Body of pancreas (tissue), 4 donors: Measurements from ENCODE around the gene SNAP91. TPM values are rescaled to one million over a fixed set of nuclear protein-coding genes. Genes with fewer than 3 reads are reported as not detected.
"Not testable (repeated sequence)": the region's sequence is repeated elsewhere in the genome, so short reads cannot be mapped to it uniquely, and the experiment has no call there.

Source experiments
- ATAC-seq: fragments of 150-250 bp; one replicate; pipeline ENCODE4 v1.9.1; 2016
- DNase-seq, 4 donors: peaks; one replicate each; pipeline ENCODE4 v3.0.0-alpha.2; 2019
- H3K27ac ChIP-seq, 4 donors: fragments of 200-600 bp; sonication (generic); 1 replicate in 3 of 4; 2 replicates in 1 of 4; pipeline versions ENCODE4 v1.5.1 to v1.6.1; 2016 to 2019; ENCODE audit warnings: mild to moderate bottlenecking in 1 of 4, mixed read lengths in 1 of 4, moderate library complexity in 1 of 4
- H3K27me3 ChIP-seq, 2 donors: fragments of 200-600 bp; sonication (generic); one replicate each; pipeline ENCODE4 v1.6.0; 2016; ENCODE audit warnings: mild to moderate bottlenecking in 1 of 2
- H3K36me3 ChIP-seq, 2 donors: fragments of 200-600 bp; sonication (generic); replicated peaks in 1 of 2; 2 replicates each; pipeline ENCODE4 v1.5.1; 2016; ENCODE audit warnings: low read depth in 2 of 2; ENCODE audit not compliant: insufficient read depth in 1 of 2
- H3K4me1 ChIP-seq: fragments of 200-600 bp; sonication (generic); one replicate; pipeline ENCODE4 v1.6.0; 2016
- H3K4me3 ChIP-seq, 2 donors: fragments of 200-600 bp; sonication (generic); 1 replicate in 1 of 2; 2 replicates in 1 of 2; pipeline ENCODE4 v1.5.1; 2016 to 2019
- H3K9me3 ChIP-seq, 3 donors: fragments of 200-600 bp; sonication (generic); 1 replicate in 2 of 3; 2 replicates in 1 of 3; pipeline ENCODE4 v1.5.1; 2016
- POLR2A ChIP-seq, 3 donors: fragments of 450-650 bp; IDR thresholded peaks; one replicate each; pipeline ENCODE4 v1.6.1; 2016; ENCODE audit warnings: antibody characterized with exemption in 3 of 3, mild to moderate bottlenecking in 2 of 3
- WGBS, 2 donors: methylation state at CpG; one replicate each; pipeline ENCODE4 v1.1.5; 2017; 5-methylcytosine and 5-hydroxymethylcytosine counted together
- intact Hi-C: fragments of 100-400 bp; cut with DNase I; formaldehyde crosslinking; loops from one replicate; pipeline ENCODE4 v1.15.1; 2023
- total RNA-seq, 2 donors: library from RNA; depleted of rRNA; stranded (reverse); fragments of >200 nt; gene quantifications; one replicate each; pipeline ENCODE4 v1.1.0, GENCODE V29; 2016
- TF ChIP-seq, protein P1 (sequence below), 7 experiments: fragments of 450-650 bp in 4 of 7; fragments of 200-600 bp in 3 of 7; sonication (generic) in 3 of 7; IDR thresholded peaks; one replicate each; pipeline ENCODE4 v1.5.1; 2016 to 2019; ENCODE audit warnings: antibody characterized with exemption in 7 of 7

The SNAP91 gene
- total RNA-seq, 2 donors from 2014 or later = 0.66 to 1.3 TPM

DNA sequence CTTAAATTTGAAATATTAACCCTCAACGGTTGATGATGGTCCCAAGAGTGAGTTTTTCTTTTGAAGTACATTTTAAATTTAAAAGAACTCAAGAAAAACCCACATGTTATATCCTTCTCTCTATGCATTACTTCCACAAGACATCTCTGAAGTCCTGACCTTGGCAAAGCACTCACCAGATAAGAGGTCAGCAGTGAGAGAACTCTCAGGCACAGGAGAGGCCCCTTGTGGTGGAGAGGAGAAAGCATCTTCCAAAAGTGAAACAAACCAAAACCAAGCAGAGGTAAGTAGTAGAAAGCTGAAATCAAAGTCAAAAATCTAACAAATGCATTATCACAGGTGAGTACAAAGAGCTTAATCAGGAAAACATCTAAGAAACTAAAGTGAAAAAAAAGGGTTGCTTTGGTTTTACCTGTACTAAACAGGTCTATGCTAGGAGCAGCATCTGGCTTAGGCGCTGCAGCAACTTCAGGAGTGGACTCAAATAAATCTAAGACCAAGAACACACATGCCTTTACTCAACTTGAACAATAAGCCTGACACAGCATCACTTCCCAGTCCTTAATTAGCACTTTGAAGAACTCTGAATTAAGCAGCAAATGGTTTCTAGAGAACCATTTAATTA, 116.0 kb downstream of the SNAP91 start:
- Histone ChIP-seq H3K27ac (no peak overlapping the region), H3K4me3 (no peak overlapping the region), H3K27me3 (no peaks in the 10 kb centered on the region), H3K36me3 (no peaks in the 10 kb centered on the region), H3K4me1 (no peaks in the 10 kb centered on the region), H3K9me3 (no peaks in the 10 kb centered on the region)
- DNase-seq = peak in 2 of 4 donors; percentile 16 to 22
- intact Hi-C loops = no loop called here
- peak; percentile 45 for ATAC-seq
- TF ChIP-seq, protein P1, sequence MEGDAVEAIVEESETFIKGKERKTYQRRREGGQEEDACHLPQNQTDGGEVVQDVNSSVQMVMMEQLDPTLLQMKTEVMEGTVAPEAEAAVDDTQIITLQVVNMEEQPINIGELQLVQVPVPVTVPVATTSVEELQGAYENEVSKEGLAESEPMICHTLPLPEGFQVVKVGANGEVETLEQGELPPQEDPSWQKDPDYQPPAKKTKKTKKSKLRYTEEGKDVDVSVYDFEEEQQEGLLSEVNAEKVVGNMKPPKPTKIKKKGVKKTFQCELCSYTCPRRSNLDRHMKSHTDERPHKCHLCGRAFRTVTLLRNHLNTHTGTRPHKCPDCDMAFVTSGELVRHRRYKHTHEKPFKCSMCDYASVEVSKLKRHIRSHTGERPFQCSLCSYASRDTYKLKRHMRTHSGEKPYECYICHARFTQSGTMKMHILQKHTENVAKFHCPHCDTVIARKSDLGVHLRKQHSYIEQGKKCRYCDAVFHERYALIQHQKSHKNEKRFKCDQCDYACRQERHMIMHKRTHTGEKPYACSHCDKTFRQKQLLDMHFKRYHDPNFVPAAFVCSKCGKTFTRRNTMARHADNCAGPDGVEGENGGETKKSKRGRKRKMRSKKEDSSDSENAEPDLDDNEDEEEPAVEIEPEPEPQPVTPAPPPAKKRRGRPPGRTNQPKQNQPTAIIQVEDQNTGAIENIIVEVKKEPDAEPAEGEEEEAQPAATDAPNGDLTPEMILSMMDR (IDR thresholded peaks at IDR 0.05) = peak in 5 of 7 experiments; percentile 11 to 35 (median 16)
- TF ChIP-seq POLR2A (IDR thresholded peaks at IDR 0.05) = no peak
- WGBS, 2 donors = 73 to 78% methylated on average over 2 of the region's 2 CpGs

- no peaks in the 10 kb centered on the region for H3K27me3 ChIP-seq
- WGBS, 2 donors = 56 to 74% methylated on average over 1 of the region's 1 CpG
- ATAC-seq (no peak), DNase-seq (no peak)
- H3K4me1 ChIP-seq = no peaks in the 10 kb centered on the region
- H3K9me3 ChIP-seq = no peaks in the 10 kb centered on the region
- TF ChIP-seq, protein P1 (IDR thresholded peaks at IDR 0.05) = no peak
- TF ChIP-seq POLR2A (IDR thresholded peaks at IDR 0.05) = no peak
- H3K36me3 ChIP-seq = no peaks in the 10 kb centered on the region
- intact Hi-C loops = no loop called here
- H3K4me3 ChIP-seq = no peak overlapping the region
- H3K27ac ChIP-seq = no peak overlapping the region
These were observed 118.5 kb downstream of the SNAP91 start for GRCh38 chr6:83590416-83590815.

- ATAC-seq = no peak
- Histone ChIP-seq H3K27me3 (no peaks in the 10 kb centered on the region), H3K4me3 (no peak overlapping the region), H3K9me3 (no peaks in the 10 kb centered on the region), H3K27ac (no peak overlapping the region), H3K4me1 (no peaks in the 10 kb centered on the region), H3K36me3 (no peaks in the 10 kb centered on the region)
- no peak for DNase-seq
- TF ChIP-seq POLR2A (IDR thresholded peaks at IDR 0.05) = no peak
- TF ChIP-seq, protein P1 (IDR thresholded peaks at IDR 0.05) = no peak
- intact Hi-C loops = no loop called here
These were observed 119.8 kb downstream of the SNAP91 start for GRCh38 chr6:83589076-83589475.

- no peak for TF ChIP-seq POLR2A (IDR thresholded peaks at IDR 0.05)
- TF ChIP-seq, protein P1 (IDR thresholded peaks at IDR 0.05) = no peak
These were observed 130.8 kb downstream of the SNAP91 start for GRCh38 chr6:83578057-83578456.

DNA sequence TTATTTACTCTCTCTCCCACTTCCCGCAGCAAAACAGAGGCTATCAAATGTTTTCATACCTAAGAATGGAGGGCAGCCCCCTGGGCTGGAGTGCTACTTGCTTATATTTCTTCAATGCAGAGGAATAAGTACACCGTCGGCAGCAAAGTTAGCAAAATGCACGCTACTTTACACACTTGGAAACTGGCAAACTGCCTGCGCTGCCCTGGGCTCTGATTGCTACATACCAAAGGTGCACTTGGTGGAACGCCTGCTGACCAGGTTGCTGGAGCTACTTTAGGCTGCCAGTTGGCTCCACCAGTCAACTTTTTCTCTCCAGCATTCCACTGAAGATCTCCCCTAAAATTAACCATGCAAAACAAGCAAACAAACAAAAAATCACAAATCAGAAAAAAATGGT, 134.1 kb downstream of the SNAP91 start:
- no peaks in the 10 kb centered on the region for H3K36me3 ChIP-seq
- H3K9me3 ChIP-seq = no peaks in the 10 kb centered on the region
- H3K27me3 ChIP-seq = no peaks in the 10 kb centered on the region
- no peaks in the 10 kb centered on the region for H3K4me1 ChIP-seq
- ATAC-seq = no peak
- no peak overlapping the region for H3K27ac ChIP-seq
- no peak for TF ChIP-seq POLR2A (IDR thresholded peaks at IDR 0.05)
- TF ChIP-seq, protein P1 (IDR thresholded peaks at IDR 0.05) = no peak
- DNase-seq = no peak
- no peak overlapping the region for H3K4me3 ChIP-seq
- intact Hi-C loops = no loop called here
- WGBS, 2 donors = 64 to 65% methylated on average over 6 of the region's 6 CpGs

More at GRCh38 chr6:83578057-83578456, 130.8 kb downstream of the SNAP91 start:
- no peak for DNase-seq
- Histone ChIP-seq H3K27me3 (no peaks in the 10 kb centered on the region), H3K27ac (no peak overlapping the region), H3K4me1 (no peaks in the 10 kb centered on the region), H3K36me3 (no peaks in the 10 kb centered on the region), H3K9me3 (no peaks in the 10 kb centered on the region), H3K4me3 (no peak overlapping the region)
- WGBS, 2 donors = 62 to 88% methylated on average over 1 of the region's 1 CpG
- ATAC-seq = no peak
- intact Hi-C loops = no loop called here

DNA sequence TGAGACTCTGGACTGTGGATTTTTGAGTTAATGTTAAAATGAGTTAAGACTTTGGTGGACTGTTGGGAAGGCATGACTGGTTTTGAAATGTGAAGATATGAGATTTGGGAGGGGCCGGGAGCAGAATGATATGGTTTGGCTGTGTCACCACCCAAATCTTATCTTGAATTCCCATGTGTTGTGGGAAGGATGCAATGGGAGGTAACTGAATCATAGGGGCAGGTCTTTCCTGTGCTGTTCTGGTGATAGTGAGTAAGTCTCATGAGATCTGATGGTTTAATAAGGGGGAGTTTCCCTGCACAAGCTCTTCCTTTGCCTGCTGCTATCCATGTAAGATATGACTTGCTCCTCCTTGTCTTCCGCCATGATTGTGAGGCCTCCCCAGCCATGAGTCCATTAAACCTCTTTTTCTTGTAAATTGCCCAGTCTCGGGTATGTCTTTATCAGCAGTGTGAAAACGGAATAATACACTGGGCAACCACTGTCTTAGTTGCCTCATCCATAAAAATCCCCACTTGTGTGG, 137.2 kb downstream of the SNAP91 start:
- not testable (repeated sequence) for H3K9me3 ChIP-seq
- WGBS, 2 donors = 72 to 81% methylated on average over 4 of the region's 4 CpGs

More for the DNA sequence above, 137.2 kb downstream of the SNAP91 start:
- H3K36me3 ChIP-seq, DNase-seq, H3K4me1 ChIP-seq, ATAC-seq, H3K27me3 ChIP-seq, H3K4me3 ChIP-seq, intact Hi-C loops, H3K27ac ChIP-seq: not testable (repeated sequence)
